ENCODE measurements around the gene CISH. TPM values are rescaled to one million over a fixed set of nuclear protein-coding genes. Genes with fewer than 3 reads are reported as not detected.
A peak's percentile ranks its signal among the peaks of the same experiment; 100 is the strongest.

Gene CISH
- total RNA-seq, 1 donor from 2014 or later: 6.2 TPM

DNA sequence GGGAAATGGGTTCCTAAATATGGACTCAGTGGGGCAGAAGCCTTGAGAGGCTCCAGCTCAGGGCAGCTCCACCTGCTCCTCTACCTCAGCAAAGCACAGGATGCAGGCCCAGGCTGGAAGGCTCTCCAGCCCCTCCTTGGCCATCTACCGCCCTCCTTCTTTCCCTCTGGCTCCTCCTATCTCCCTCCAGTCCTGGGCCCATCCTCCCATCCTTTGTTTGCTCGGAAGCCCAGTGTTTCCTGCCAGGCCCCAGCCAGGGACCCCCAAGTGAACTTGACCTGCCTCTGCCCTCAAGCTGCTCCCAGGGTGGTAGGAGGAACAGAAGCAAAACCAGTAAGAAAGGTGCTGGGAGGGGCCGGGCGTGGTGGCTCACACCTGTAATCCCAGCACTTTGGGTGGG is 25.4 kb upstream of the CISH start:
- DNase-seq (ENCODE audit: low spot score): no peak

DNA sequence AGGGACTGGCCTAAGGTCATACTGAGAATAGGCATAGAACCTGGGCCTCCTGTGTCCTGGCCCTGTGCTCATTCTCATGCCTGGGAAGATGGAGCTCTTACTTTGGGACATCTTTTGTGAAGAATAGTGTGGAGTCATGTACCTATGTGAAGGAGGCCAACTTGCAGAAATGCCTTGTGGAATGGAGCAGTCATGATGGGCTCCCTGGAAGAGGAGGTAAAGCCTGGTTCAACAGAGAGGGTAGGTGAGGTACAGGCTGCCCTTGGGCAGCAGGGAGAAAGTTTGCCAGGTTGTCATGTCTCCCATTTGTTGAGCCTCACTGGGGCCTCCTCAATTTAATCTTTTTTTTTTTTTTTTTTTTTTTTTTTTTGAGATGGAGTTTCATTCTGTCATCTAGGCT is 23.5 kb upstream of the CISH start:
- DNase-seq (ENCODE audit: low spot score): no peak

DNA sequence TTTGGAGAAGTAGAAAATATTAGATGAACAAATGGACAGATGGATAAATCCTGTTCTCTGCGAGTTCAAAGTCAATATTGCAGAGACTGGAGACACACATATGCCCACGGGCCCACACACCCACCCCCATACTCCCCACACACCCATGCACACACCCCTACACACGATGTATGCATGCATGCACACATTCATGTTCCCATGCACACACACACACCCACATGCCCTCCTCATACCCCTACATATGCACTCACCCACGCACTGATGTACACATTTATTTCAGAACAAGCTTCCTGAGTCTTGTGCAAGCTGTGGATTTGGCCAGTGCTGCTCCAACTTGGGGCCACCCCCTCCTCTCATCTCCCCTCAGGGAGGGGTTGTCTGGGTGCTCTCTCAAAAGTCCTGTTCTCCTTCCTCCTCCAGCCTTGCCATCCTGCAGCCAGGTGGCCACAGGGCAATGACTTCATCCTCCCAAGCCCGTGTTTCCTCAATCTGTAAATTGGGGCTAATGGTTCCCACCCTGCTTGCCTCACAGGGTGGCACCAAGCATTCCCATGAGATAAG is 21.7 kb upstream of the CISH start:
- DNase-seq (ENCODE audit: low spot score): no peak

DNA sequence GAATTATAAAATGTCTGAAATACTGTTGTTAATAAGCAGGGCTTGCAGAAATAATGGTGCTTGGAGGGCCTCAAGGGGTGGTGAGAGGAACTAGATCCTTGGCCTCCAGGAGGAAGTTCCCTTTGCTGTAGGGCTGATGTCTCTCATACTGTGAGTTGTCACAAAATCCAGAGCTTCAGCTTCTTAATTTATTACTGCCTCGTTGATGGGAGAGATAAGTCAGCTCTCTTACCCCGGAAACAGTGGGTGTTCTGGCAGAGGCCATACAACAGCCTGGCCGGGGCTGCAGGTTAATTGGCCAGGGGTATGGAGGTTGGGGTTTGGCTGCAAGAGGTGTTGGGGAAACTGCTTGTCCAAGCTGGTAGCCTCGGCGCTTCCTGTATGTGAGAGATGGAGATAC is 20.9 kb upstream of the CISH start:
- DNase-seq (ENCODE audit: low spot score): no peak

DNA sequence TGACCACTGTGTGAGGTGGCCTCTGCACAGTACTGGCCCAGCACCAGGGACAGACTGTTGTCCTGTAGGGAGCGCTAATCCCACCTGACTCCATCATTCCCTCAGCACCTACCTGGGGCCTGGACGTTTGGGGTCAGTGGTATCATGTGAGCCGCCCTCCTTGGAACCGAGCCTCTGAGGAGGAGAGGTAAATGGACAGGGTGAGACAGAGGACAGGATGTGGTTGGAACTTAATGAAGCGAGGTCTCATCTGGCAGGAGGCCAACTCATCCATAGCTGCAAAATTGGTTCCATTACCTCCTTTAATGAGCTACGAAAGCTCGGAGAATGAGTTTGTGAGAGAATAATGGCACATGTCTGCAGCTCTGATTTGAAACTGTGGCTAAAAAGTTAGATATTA is 19.3 kb upstream of the CISH start:
- no peak for DNase-seq (ENCODE audit: low spot score)

DNA sequence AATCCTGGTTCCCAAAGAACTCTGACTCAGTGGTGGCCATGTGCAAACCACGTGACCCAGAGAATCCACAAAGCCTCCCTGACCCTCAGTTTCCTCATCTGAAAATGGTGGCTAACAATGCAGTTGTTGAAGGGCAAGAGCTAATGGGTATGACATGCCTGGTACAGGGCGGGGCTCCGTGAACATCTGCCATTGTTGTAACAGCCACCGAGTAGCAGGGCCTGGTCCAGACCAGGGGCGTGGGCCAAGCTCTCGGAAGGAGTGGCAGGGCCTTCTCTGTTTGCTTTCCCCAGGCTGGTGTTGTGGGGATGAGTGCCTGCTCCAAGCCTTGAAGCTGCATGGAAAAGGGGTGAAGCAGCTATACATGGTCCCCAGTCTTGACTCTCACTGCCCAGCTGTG is 18.8 kb upstream of the CISH start:
- no peak for DNase-seq (ENCODE audit: low spot score)

DNA sequence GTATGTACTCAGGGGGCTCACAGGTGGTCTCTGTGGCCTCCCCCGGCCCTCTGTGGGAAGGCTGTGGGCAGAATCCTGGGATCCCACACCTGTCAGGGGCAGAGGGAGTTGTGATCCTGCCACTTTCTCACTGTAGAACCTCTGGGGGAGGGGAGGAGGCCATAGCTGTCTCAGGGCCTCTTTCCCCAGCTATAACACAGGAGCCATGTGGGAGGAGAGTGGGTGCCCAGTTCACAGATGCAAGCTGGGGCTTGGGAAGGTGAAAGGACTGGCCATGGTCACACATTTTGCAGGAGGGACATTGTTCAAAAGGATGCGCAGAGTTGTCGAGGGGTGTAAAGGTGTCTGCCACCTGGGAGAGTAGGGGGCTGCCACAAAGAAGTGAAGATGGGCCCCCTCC is 17.0 kb upstream of the CISH start:
- DNase-seq (ENCODE audit: low spot score): no peak

DNA sequence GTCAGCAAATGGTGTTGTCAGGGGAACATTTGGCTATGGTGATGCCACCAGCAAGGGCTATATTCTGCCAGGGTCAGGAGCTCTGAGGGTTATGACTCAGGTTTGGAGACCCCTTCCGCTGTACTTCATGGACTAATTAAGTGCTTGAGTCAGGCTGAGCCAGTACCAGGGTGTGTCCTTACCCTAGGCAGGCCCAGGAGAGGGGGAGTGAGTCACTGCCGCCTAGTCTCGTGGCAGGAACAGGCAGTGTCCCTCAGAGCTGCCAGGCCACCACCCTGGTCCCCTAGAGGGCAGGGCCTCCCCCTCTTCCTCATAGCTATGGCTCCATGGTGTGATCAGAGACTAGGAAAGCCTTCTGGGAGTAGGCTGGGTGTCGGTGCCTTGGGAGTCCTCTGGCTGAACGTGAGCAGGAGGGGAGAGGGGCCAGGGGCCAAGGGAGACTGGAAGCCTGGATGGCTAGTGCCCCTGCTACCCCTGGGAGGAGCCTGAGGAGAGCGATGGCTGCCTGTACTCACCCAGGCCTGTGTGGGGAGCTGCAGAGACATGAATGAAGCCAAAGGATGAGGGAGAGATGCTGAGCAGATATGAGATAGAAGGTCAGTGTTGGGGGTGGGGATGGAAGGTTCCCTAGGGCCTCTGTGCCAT is 16.0 kb upstream of the CISH start:
- no peak for DNase-seq (ENCODE audit: low spot score)

DNA sequence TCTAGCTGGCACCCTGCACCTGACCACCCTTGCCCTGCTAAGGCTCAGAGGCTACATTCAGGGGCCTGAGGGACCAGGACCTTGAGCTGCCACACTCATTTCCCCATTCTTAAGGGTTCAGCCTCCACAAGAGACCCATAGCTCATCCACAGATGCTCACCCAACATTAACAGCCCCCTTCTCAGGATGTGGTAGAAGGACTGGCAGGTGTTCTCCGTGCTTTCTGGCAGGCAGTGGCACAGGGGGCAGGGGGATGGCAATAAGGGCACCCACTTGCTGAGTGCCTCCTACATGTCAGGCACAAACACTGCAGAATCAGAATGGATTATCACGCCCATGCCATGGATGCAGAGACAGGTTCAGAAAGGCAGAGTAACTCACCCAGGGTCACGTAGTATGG is 14.8 kb upstream of the CISH start:
- DNase-seq (ENCODE audit: low spot score): no peak

DNA sequence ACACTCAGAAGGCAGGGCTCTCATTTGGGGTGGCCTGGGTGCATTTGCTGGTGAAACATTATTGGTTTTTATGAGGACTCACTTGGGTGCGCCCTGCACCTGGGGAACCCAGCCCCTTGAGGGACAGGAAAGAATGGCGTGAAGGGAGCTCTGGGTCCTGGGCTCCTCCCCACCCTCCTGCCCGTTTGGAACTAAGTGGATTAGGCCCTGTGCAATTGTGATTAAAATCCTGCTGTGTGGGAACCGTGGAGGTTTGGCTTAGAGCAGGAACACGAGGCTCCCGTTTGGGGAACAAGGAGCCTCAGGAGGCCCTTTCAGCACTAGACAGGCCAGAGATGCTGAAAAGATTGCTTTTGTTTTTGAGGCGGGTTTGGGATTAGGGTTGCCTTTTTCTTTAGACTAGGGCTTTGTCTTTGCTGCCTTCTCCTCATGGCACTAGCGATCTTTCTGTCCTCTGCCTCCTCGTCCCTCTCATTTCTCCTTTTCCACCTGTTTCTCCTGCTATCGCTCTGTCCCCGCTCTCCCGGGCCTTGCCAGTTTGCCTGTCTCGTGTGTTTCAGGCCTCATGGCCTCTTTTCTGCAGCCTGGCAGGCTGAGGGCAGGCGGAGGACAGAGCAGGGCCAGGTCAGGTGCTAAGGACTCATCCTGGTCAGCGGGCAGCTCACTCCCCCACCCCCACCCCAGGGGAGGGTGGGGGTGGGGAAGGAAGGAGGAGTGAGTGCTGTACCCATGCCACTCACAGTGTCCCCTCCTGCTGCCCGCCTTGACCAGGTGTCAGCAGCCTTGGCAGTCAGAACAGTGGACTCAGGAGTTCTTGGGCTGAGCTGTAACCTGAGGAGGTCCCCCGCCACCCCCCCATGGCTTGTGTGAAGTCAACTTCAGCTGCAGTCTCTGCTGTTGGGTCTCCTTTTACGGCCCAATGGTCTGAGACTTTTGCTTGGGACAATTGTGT is 13.9 kb upstream of the CISH start:
- no peak for DNase-seq (ENCODE audit: low spot score)

DNA sequence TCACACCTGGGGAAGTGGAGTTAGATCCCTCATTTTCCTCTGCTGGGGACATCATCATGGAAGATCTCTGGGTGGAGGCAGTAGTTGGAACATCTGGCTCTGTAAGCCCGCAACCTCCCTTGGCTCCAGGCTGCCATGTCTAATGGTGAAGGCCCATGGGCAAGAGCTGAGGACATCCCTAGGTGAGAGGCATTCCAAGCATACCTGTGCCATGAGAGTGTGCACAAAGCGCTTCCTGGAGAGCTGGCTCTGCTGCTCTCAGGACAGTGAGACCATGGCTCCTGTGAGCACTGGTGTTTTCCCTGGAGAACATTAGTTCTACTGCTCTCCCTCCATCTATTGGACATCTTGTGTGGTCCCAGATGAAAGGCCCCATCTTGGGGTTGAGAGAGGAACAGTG is 13.1 kb upstream of the CISH start:
- no peak for DNase-seq (ENCODE audit: low spot score)

DNA sequence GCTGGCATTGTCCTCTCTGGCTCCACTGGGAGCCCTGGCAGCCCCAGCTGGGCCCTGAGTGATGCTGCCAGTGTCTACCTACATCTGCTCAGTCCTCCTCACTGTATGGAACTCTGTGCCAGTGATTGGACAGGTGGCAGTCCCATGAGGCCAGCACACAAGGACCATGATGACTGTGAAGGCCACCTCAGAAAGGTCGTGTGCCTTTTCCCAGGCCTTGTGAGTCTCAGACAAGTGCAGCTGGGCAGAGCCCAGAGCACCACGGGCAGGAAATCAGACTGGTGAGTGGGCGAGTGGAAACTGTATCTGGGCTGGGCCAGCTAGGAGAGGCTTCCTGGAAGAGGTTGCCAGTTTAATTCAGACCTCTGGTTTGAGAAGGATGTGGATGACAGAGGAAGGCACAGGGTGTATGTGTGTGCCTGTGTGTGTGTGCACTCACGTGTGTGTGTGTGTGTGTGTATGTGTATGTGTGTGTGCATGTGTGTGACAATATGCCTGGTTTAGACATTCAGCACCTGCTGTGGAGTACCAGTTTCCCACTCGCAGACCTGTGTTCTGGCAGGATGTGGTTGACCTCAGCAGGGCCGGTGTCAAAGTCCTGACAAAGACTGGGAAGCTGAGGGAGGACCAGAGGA is 12.4 kb upstream of the CISH start:
- no peak for DNase-seq (ENCODE audit: low spot score)

DNA sequence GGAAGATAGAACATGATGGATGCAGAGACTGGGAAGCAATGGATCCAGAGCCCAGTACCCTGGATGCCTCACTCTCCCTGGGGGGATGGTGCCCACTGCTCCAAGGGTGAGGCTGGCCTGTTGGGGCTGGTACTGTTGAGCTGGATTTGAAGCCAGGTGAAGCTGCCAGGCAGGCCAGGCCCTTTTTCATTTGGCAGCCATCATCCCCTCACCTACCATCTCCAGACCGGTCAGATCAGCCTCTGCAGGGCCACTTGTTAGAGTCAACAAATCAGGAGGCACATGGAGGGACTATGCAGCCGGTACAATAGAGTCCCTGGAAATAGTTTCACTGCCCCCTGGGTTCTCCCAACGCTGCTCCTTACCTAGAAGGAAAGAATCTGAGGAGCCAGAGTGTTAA is 11.3 kb upstream of the CISH start:
- DNase-seq (ENCODE audit: low spot score): no peak

DNA sequence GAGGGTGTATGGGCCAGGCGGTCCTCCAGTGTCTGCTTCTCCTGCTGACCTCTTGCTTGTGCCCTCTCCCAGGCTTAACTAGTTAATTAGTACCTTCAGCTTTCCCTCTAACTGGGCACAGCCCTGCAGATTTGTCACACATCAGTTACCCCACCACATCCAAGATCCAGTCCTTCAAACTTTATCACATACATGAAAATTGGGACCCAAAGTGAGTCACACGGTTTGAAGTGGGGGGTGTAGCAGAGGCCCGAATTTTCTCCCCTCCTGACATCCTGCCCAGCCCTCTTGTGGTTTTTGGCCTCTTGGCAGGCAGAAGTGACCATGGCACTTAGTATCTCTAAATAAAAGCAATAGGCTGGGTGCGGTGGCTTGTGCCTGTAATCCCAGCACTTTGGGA is 9.2 kb upstream of the CISH start:
- DNase-seq (ENCODE audit: low spot score): no peak

DNA sequence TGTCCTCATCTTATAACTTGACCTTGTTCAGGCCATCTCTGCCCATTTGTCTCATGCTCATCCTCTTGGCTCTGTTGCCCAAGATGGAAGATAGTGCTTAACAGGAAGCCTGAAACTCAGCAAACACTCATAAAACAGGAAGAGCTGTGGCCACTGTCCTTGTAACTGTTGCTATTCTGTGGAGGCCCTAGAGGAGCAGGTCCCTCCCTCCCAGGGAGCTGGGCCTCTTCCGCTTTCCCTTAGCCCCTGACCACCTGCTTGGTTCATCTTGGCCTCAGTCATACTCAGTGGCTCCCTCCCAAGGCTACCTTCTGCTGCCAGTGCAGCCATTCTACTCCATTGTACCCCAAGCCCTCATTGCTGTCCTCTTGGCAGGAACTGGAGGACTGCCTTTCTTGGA is 8.8 kb upstream of the CISH start:
- DNase-seq (ENCODE audit: low spot score): no peak

DNA sequence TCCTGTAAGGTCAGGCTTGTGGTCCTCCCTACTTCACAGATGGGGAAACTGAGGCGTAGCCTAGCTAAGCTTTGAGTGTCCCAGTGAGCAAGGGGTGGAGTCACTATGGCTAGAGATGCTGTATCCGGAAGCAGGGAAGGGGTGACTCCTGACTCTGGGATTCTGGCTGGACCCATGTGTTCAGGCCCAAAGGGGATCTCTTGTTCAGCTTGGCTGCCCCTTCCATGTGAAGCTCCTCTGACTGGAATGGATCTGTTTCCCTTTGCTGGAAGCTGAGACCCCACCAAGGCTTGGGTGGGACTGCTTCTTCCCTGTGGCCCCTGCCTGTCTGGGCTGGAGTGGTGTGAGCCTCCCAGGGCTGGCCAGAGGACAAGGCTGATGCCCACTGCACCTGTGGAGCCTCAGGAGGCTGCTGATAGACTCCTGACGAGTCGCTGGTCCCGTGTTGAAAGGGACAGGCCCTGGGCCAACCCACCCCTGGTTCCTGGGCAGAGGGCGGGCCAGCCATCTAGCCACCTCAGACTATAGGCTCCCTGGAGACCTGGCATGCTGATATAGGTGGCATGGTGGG is 6.4 kb upstream of the CISH start:
- no peak for DNase-seq (ENCODE audit: low spot score)

DNA sequence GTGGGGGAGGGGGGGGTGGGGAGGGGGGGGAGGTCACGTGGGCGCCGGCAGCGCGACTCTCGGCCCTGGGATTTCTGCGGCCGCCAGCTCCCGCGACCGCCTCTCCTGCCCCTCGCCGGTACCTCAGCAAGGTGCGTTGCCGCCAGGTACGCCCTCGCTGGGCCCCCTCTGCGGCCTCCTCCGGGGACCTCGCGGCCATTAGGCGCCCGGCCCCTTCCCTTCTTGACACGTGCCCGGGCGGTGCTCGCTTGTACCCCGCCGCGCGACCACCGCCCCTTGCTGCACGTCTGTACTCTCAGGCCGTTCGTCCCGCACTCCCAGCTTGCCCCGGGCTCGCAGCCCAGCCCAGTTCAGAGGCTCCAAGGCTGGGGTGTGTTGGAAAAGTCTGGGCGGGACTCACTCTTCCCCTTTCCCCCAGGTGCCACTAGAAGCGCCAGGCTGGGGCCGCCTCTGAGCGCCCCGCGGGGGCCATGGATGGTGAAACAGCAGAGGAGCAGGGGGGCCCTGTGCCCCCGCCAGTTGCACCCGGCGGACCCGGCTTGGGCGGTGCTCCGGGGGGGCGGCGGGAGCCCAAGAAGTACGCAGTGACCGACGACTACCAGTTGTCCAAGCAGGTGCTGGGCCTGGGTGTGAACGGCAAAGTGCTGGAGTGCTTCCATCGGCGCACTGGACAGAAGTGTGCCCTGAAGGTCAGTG is 5.7 kb upstream of the CISH start, which contains the start of gene MAPKAPK3:
MAPKAPK3 (plus strand) TSS at position 56 of the 696 bp plus-strand sequence; CDS start at position 471, 415 bp downstream.
- DNase-seq (ENCODE audit: low spot score): no peak

DNA sequence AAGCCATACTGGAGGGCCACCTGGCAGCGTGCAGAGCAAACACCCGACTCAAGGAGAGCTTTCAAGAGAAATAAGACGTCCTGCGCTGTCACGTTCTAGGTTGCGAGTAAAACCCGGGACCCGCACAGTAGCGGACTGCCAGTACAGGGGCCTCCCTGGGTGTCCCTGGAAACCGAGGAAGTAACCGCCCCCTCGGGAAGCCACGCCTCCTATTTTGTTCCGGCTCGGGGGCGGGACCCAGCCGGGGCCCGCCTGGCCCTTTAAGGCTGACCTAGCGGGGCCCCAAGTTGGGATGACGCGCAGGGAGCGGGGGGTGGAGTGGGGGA is 5.2 kb upstream of the CISH start:
- peak; percentile 94 for DNase-seq (ENCODE audit: low spot score)

DNA sequence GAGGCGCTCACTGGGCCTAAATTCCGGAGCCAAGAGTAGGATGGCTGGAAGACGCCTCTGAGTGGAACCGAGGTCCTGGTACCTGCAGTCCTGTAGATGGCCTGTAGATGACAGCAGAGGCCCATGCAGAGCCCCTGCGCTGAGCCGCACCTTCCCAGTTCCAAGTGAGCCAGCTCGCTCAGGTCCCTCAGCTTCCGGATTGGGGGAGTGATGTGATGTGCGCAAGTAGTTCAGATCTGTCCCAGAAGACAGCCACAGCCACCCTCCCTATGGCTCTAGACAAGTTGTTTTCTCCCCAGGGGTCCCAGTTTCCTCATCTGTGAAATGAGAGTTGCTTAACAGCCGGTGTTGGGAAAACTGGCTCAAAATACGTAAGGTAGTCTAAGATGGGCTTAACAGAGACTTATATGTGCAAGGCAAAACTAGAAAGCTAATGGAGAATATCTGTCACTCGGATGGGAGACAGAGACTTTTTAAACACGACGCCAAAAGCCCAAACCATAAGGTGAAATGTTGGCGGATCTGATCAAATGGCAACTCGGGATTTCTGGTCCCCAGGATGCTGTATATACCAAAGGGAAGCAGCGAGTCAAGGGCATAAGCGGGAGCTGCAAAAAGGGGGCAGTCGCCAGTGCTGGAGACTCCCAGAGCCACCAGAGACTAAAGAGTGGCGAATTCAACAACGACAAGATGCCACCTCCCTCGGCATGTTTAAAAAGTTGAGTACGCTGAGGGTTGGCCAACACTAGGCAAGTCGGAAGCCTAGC is 4.6 kb upstream of the CISH start:
- peak; percentile 82 for DNase-seq (ENCODE audit: low spot score)

DNA sequence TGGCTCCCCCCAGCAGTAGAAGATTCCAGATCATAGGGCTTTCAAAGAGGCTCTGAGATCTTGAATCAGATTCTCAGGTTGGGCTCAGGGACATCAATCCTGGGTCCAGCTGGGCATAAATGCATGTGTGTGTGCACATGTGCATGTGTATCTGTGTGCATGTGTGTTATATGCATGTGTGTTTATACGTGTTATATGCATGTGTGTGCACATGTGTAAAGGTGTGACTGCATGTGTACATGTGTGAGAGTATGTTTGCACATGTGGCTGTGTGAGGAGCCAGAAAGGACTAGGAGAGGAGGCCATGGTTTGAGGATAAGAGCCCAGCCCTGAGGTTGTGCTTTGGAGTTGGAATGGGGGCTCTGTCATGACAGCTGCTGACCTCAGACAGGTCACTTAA is 3.6 kb upstream of the CISH start:
- DNase-seq (ENCODE audit: low spot score): no peak

Data from mucosa of gallbladder (tissue), 1 donor.